Frontal cortex (tissue), 4 donors: ENCODE measurements around the gene DLG5. TPM values are rescaled to one million over a fixed set of nuclear protein-coding genes. Genes with fewer than 3 reads are reported as not detected.

Experiments used
- DNase-seq, 2 donors: peaks; one replicate each; pipeline ENCODE4 v3.0.0; 2012; ENCODE audit warnings: low spot score in 2 of 2
- FAIRE-seq: peaks from 2 replicates; lab custom pipeline; 2012; peaks lifted over from hg19 to GRCh38; lab: Jason Lieb, UNC
- total RNA-seq: library from RNA; depleted of rRNA; stranded (reverse); fragments of >200 nt; gene quantifications from one replicate; pipeline ENCODE4 v1.2.3, GENCODE V29; 2014
- donor health status: control.
- donor health status: control.
- donor health status: control.

DLG5 gene
- total RNA-seq, 1 donor from 2014 or later = 33.4 TPM

GRCh38 chr10:77920495-77920894, 6.1 kb downstream of the DLG5 start:
- FAIRE-seq (no peak), DNase-seq (no peak)

- FAIRE-seq (no peak), DNase-seq (no peak)
Observed at GRCh38 chr10:77919713-77920108, 6.8 kb downstream of the DLG5 start.

GRCh38 chr10:77915319-77916105, 11.0 kb downstream of the DLG5 start:
- FAIRE-seq (no peak), DNase-seq (no peak)

GRCh38 chr10:77913090-77913489, 13.5 kb downstream of the DLG5 start:
- FAIRE-seq (no peak), DNase-seq (no peak)

- no peak for DNase-seq
- no peak for FAIRE-seq
Observed at GRCh38 chr10:77912576-77912975, 14.0 kb downstream of the DLG5 start.

- DNase-seq = no peak
- no peak for FAIRE-seq
Observed at GRCh38 chr10:77911535-77912123, 14.9 kb downstream of the DLG5 start.

GRCh38 chr10:77910524-77911145, 15.9 kb downstream of the DLG5 start:
- no peak for DNase-seq
- no peak for FAIRE-seq

GRCh38 chr10:77909749-77910375, 16.7 kb downstream of the DLG5 start:
- DNase-seq = peak in 1 of 2 donors; percentile 44
- no peak for FAIRE-seq

GRCh38 chr10:77909021-77909748, 17.4 kb downstream of the DLG5 start:
- DNase-seq (no peak), FAIRE-seq (no peak)

GRCh38 chr10:77907900-77908717, 18.4 kb downstream of the DLG5 start:
- no peak for FAIRE-seq
- no peak for DNase-seq

- DNase-seq = no peak
Observed at GRCh38 chr10:77907462-77907861, 19.1 kb downstream of the DLG5 start.

GRCh38 chr10:77906951-77907421, 19.6 kb downstream of the DLG5 start:
- FAIRE-seq (no peak), DNase-seq (no peak)

More at GRCh38 chr10:77907462-77907861, 19.1 kb downstream of the DLG5 start:
- FAIRE-seq = no peak

- FAIRE-seq = no peak
- no peak for DNase-seq
Observed at GRCh38 chr10:77905781-77906180, 20.8 kb downstream of the DLG5 start.

- no peak for FAIRE-seq
- no peak for DNase-seq
Observed at GRCh38 chr10:77905086-77905748, 21.3 kb downstream of the DLG5 start.

- FAIRE-seq = no peak
Observed at GRCh38 chr10:77904100-77904840, 22.3 kb downstream of the DLG5 start.

GRCh38 chr10:77902159-77902558, 24.4 kb downstream of the DLG5 start:
- FAIRE-seq (no peak), DNase-seq (no peak)

More at GRCh38 chr10:77904100-77904840, 22.3 kb downstream of the DLG5 start:
- DNase-seq = no peak

- FAIRE-seq (no peak), DNase-seq (no peak)
Observed at GRCh38 chr10:77901743-77902142, 24.8 kb downstream of the DLG5 start.

- DNase-seq (no peak), FAIRE-seq (no peak)
Observed at GRCh38 chr10:77899690-77900089, 26.9 kb downstream of the DLG5 start.
